Natural killer cell (primary cell): ENCODE measurements around the gene CAMK2B. TPM values are rescaled to one million over a fixed set of nuclear protein-coding genes. Genes with fewer than 3 reads are reported as not detected.

Experiments
- ATAC-seq, 3 donors: fragments of 150-1000 bp in 2 of 3; fragments of 200-7000 bp in 1 of 3; cut with Tn5 transposase; 1 replicate in 1 of 3; 2 replicates in 2 of 3; pipeline ENCODE4 v1.10.0; 2021; ENCODE audit warnings: mild to moderate bottlenecking in 2 of 3, moderate library complexity in 2 of 3
- DNase-seq, 2 donors: peaks; one replicate each; pipeline versions ENCODE4 v3.0.0 to v3.0.0-alpha.2; 2013 to 2021; ENCODE audit warnings: mixed read lengths in 1 of 2
- H3K27ac ChIP-seq: one replicate; pipeline ENCODE4 v1.5.1; 2013; ENCODE audit warnings: mild to moderate bottlenecking, low read length
- H3K27me3 ChIP-seq: one replicate; pipeline ENCODE4 v1.6.1; 2013; ENCODE audit warnings: low read length; ENCODE audit not compliant: control insufficient read depth, insufficient read depth
- H3K36me3 ChIP-seq: one replicate; pipeline ENCODE4 v1.6.1; 2013; ENCODE audit warnings: low read length; ENCODE audit not compliant: control insufficient read depth, insufficient read depth
- H3K4me1 ChIP-seq: one replicate; pipeline ENCODE4 v1.6.1; 2013; ENCODE audit warnings: low read length; ENCODE audit not compliant: control insufficient read depth, insufficient read depth
- H3K4me3 ChIP-seq: one replicate; pipeline ENCODE4 v1.5.1; 2013; ENCODE audit warnings: low read length
- H3K9me3 ChIP-seq: one replicate; pipeline ENCODE4 v1.6.1; 2013; ENCODE audit warnings: low read length; ENCODE audit not compliant: control insufficient read depth, insufficient read depth
- H3K27ac Mint-ChIP-seq, 2 donors: one replicate each; pipeline ENCODE4 v1.8.0; 2022; ENCODE audit warnings: mild to moderate bottlenecking in 2 of 2, mixed read lengths in 2 of 2, moderate library complexity in 1 of 2
- H3K27me3 Mint-ChIP-seq, 2 donors: one replicate each; pipeline ENCODE4 v1.8.0; 2022; ENCODE audit warnings: low read depth in 2 of 2, mixed read lengths in 2 of 2
- H3K36me3 Mint-ChIP-seq: one replicate; pipeline ENCODE4 v1.8.0; 2022; ENCODE audit warnings: mixed read lengths
- H3K4me1 Mint-ChIP-seq, 2 donors: one replicate each; pipeline ENCODE4 v1.8.0; 2022; ENCODE audit warnings: mixed read lengths in 2 of 2
- H3K4me3 Mint-ChIP-seq: one replicate; pipeline ENCODE4 v1.8.0; 2022; ENCODE audit warnings: mild to moderate bottlenecking, moderate library complexity, mixed read lengths
- H3K9me3 Mint-ChIP-seq, 2 donors: one replicate each; pipeline ENCODE4 v1.8.0; 2022; ENCODE audit warnings: mixed read lengths in 2 of 2
- CTCF ChIP-seq: fragments of 200-600 bp; IDR thresholded peaks from one replicate; pipeline ENCODE4 v1.8.0; 2022; ENCODE audit warnings: antibody characterized with exemption
- WGBS: methylation state at CpG from one replicate; pipeline ENCODE4 v1.1.7; 2013; ENCODE audit warnings: missing lambda C conversion rate; ENCODE audit not compliant: insufficient coverage; 5-methylcytosine and 5-hydroxymethylcytosine counted together
- intact Hi-C: fragments of 100-400 bp; cut with micrococcal nuclease; formaldehyde crosslinking; loops from one replicate; pipeline ENCODE4 v1.14.2; 2022
- total RNA-seq, 4 donors: library from RNA; stranded (reverse); fragments of 120-200 nt in 1 of 4; gene quantifications; one replicate each; pipeline versions ENCODE4 v1.2.3 to v1.2.4, GENCODE V29; 2013 to 2022

The CAMK2B gene
- total RNA-seq, 3 donors from 2014 or later (not counting 1 experiment from before 2014, with no cell fraction given), result 0.70 TPM; not detected in 2

DNA sequence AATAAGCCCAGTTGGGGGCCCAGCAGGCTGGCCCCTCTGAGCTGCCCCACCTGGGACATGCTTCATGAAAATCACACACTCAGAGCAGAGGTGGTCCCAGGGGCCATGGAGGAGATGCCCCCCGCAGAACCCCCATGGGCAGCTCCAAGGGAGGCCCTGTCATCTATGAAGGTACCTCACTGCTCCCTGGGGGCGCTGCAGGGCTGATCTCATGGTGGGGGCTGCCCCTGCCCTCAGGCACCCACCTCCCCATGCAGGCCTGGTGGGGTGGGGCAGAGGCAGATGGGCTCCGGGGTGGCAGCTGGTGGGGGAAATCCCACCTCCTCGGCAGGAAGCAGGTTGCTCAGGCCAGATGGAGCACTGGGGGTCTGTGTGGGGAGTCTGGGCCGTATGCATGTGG is 64.2 kb downstream of the CAMK2B start:
- Mint-ChIP-seq H3K27me3 (no peaks in the 10 kb centered on the region), H3K4me3 (no peak overlapping the region), H3K36me3 (no peaks in the 10 kb centered on the region), H3K4me1 (peaks cover 15 to 30% of the 10 kb centered on the region in 2 donors), H3K27ac (peak overlapping the region in 1 of 2 donors; percentile 76), H3K9me3 (no peaks in the 10 kb centered on the region)
- H3K9me3 ChIP-seq, result no peaks in the 10 kb centered on the region
- H3K4me3 ChIP-seq, result no peak overlapping the region
- no peak for TF ChIP-seq CTCF
- H3K4me1 ChIP-seq, result peaks cover 29% of the 10 kb centered on the region
- no peak overlapping the region for H3K27ac ChIP-seq
- intact Hi-C loops, result no loop called here
- no peak for ATAC-seq
- no peaks in the 10 kb centered on the region for H3K27me3 ChIP-seq
- no peaks in the 10 kb centered on the region for H3K36me3 ChIP-seq
- no peak for DNase-seq
- WGBS, result 52% methylated on average over 3 of the region's 5 CpGs

- H3K4me1 ChIP-seq, result peaks cover 29% of the 10 kb centered on the region
- 96% methylated on average over 15 of the region's 18 CpGs for WGBS
- ATAC-seq, result no peak
- H3K4me3 ChIP-seq, result no peak overlapping the region
- Mint-ChIP-seq H3K27ac (peak overlapping the region in 1 of 2 donors; percentile 76), H3K4me3 (no peak overlapping the region), H3K9me3 (no peaks in the 10 kb centered on the region), H3K27me3 (no peaks in the 10 kb centered on the region), H3K4me1 (peaks cover 15 to 37% of the 10 kb centered on the region in 2 donors), H3K36me3 (no peaks in the 10 kb centered on the region)
- intact Hi-C loops, result no loop called here
- H3K27me3 ChIP-seq, result no peaks in the 10 kb centered on the region
- H3K27ac ChIP-seq, result no peak overlapping the region
- no peak for TF ChIP-seq CTCF
- H3K9me3 ChIP-seq, result no peaks in the 10 kb centered on the region
- H3K36me3 ChIP-seq, result no peaks in the 10 kb centered on the region
- no peak for DNase-seq
Observed at GRCh38 chr7:44259547-44260457, 65.6 kb downstream of the CAMK2B start.

DNA sequence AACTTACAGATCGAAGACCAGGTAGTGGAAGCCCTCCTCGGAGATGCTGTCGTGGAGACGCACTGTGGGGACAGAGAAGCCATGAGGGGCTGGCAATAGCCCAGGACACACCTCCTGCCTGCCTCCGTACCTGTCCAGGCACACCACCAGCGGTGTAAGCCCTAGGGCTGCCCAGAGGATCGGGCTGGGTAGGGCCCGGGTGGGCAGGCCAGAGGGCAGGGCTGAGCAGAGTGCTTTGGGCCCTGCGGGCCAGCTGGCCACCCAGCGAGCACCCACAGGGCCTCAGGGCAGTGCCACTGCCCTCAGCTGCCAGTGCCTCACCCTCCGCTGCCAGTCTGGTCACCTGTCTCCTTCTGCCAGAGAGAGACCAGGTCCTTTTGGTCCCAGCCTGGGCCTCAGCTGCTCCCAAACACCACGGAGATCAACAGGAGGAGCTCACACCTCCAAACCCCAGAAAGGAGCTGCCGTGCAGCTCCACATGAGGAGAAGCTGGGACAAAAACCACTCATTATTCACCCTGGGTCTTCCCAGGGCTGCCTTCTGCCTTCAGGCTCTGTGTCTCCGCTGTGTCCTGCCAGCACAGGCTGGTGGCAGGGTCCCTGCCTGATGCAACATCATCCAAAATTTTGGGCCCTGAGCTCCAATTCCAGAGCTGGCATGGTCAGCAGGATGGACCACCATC is 66.4 kb downstream of the CAMK2B start:
- Histone ChIP-seq H3K9me3 (no peaks in the 10 kb centered on the region), H3K27me3 (no peaks in the 10 kb centered on the region), H3K27ac (no peak overlapping the region), H3K4me3 (no peak overlapping the region), H3K4me1 (peaks cover 29% of the 10 kb centered on the region), H3K36me3 (no peaks in the 10 kb centered on the region)
- WGBS, result 95% methylated on average over 14 of the region's 14 CpGs
- Mint-ChIP-seq H3K4me1 (peaks cover 15 to 43% of the 10 kb centered on the region in 2 donors), H3K27me3 (no peaks in the 10 kb centered on the region), H3K4me3 (no peak overlapping the region), H3K9me3 (no peaks in the 10 kb centered on the region), H3K36me3 (no peaks in the 10 kb centered on the region), H3K27ac (peak overlapping the region in 1 of 2 donors; percentile 93)
- no peak for TF ChIP-seq CTCF
- DNase-seq (no peak), ATAC-seq (no peak)
- intact Hi-C loops, result no loop called here
